GM10847 (cell line): ENCODE measurements around the gene ACTRT2.

Experiments used
- POLR2A ChIP-seq: IDR thresholded peaks from 2 replicates; pipeline ENCODE4 v1.6.1; 2011; ENCODE audit not compliant: insufficient read length; ENCODE audit errors: extremely low read depth

Gene ACTRT2

DNA sequence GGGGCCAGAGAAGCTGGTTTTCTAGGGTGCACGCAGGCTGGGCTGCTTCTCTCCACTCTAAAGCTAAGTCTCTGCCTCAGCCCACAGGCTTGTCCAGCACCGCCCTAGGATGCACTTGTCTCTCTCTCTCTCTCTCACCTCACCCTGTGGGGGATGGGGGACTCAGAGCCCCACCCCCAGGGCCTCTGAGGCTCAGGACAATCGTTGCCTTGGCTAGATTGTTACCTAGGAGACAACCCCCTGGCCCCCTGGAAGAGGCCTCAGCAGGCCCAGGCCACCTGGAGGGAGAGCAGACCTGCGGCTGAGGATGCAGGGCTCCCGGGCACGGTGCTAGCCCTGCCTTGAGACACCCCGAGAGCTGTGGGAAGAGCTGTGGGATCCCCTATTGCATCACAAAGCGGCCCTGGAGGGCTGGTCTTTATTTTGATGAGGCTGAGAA, at the start of gene ACTRT2:
Gene ACTRT2 (plus strand): TSS at position 235 of the 439 bp plus-strand sequence. CDS start 220 bp downstream, outside the sequence.
- TF ChIP-seq POLR2A, result no peak

- no peak for TF ChIP-seq POLR2A
These were observed 49.7 kb upstream of the ACTRT2 start for GRCh38 chr1:2971609-2972008.

GRCh38 chr1:2972011-2972878, 49.0 kb upstream of the ACTRT2 start:
- TF ChIP-seq POLR2A, result no peak

GRCh38 chr1:2972879-2973575, 48.2 kb upstream of the ACTRT2 start:
- TF ChIP-seq POLR2A, result no peak

- TF ChIP-seq POLR2A, result no peak
These were observed 47.4 kb upstream of the ACTRT2 start for GRCh38 chr1:2973601-2974593.

- TF ChIP-seq POLR2A, result no peak
These were observed 46.5 kb upstream of the ACTRT2 start for GRCh38 chr1:2974701-2975301.

GRCh38 chr1:2975466-2976179, 45.6 kb upstream of the ACTRT2 start:
- TF ChIP-seq POLR2A, result no peak

GRCh38 chr1:2976180-2976562, 45.1 kb upstream of the ACTRT2 start:
- TF ChIP-seq POLR2A, result no peak

DNA sequence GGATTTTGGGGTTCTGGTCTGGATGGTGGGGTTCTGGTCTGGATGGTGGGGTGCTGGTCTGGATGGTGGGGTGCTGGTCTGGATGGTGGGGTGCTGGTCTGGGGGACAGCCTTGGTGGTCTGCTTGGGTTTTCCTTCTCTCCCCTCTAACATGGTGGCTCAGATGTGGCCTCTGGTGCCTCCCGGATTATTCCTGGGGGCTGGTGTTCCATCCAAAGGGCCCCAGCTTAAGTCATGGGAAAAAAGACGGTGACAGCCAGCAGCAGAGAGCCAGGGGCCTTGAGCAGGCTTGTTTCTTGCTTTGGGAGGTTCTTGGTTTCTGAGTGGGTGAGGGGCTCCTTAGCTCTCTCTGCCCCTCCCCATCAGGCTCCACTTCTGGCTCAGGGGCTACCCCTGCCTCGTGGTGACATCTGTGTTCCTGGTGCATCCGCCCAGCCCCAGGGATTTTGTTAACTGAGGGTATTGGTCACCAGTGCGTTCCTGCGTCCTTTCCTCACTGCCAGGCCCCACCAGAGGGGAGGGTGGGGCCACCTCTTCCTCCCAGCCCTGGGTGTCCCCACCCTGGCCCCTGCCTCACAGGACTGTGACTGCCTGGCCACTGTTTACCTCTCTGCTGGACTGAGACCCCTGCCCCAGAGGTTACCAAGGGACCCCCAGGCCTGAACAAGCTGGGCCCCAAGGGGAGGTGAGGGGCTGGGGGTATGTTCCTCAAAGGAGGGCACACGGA, 43.2 kb upstream of the ACTRT2 start:
- no peak for TF ChIP-seq POLR2A

DNA sequence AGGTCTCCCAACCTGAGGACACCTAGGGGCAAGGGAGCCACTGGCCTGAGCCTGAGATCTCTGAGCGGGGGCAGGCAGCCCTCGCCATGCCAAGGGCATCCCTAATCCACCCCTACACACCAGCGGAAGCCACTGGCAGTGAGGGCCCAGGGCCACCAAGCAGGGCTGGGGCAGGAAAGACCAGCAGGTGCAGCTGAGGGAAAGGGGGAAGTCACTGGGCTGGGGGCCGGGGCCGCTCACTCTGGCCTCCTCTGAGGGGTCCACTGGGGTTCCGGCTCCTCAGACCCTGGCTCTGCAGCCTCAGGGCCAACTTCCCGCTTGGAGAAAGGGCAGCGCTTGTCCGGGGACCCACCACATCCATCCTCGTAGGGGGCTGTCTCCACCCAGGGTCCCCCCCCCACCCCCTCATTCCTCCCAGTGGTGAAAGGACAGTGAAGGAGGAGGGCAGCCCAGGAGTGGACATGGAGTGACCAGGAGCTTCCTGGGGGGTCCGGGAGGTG, 42.5 kb upstream of the ACTRT2 start:
- no peak for TF ChIP-seq POLR2A

DNA sequence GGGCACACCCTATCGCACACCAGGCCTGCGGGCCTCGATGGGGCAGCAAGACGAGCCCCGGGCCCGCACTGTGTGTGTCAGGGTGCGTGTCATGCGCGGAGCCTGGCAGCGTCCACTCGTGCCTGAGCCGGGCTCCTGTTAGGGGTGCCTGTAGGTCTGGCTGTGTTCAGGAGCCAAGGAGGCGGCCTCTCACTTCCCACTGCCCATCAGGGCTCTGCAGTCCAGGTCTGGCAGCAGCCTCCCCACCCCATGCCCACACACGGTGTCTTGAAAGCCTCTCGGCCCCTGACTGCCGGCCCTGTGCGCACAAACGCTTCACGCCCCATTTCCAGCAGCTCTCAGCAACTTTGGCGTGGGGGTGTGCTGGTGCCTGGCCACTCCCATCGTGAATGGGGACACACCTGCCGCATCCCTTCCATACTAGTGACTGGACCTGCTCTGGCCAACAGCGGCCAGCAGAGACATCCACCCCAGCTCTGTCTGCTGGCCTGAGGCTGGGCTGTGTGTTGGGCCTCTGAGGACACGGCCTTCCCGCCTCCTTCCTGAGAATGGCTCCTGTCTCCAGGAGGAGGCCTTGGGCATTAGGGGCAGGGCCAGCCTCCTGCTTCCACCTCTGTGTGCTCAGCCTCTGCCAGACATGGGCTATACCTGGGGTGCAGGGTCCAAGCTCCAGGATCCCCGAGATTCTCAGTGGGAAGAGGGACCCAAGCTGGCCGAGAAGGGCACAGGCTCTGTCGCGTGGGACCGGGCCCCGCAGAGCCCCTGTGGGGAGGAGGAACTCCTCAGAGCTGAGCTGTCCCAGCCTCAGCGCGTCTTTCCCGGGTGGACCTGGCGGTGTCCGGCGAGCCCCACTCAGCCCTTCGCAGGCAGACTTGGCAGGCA, 41.8 kb upstream of the ACTRT2 start:
- TF ChIP-seq POLR2A, result no peak

DNA sequence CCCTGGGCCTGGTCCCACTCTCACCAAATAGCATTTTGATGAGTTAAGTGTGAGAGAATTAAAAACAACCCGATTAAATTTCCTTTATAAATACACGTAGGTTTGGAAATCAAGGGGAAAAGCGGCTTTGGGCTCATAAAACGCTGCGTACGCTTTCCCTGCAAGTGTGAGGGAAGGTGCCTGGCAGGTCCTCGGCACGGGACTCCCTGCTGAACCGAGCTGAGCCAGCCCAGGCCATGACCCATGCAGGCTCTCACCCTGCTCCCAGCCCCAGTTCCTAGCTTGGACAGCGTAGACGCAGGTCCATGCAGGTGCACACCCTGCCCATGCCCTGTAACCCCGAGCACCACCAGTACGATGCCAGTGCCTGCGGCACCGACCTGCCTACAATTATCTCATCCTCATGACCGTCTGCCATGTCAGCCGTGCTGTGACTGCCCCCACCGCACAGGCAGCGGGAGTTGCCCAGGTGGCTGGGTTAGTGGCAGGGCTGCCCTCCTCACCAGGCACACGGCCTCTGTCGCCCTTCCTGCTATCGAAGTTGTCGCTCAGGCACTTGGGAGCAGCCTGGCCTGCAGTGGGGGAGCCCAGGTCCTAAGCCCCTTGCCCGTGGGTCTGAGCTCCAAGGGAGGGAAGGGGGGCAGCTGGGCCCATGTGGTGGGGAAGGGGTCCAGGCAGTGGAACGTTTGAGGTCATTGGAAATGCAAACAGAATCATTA, 41.0 kb upstream of the ACTRT2 start:
- TF ChIP-seq POLR2A, result no peak
